ENCODE data around the gene CFAP300.

DNA sequence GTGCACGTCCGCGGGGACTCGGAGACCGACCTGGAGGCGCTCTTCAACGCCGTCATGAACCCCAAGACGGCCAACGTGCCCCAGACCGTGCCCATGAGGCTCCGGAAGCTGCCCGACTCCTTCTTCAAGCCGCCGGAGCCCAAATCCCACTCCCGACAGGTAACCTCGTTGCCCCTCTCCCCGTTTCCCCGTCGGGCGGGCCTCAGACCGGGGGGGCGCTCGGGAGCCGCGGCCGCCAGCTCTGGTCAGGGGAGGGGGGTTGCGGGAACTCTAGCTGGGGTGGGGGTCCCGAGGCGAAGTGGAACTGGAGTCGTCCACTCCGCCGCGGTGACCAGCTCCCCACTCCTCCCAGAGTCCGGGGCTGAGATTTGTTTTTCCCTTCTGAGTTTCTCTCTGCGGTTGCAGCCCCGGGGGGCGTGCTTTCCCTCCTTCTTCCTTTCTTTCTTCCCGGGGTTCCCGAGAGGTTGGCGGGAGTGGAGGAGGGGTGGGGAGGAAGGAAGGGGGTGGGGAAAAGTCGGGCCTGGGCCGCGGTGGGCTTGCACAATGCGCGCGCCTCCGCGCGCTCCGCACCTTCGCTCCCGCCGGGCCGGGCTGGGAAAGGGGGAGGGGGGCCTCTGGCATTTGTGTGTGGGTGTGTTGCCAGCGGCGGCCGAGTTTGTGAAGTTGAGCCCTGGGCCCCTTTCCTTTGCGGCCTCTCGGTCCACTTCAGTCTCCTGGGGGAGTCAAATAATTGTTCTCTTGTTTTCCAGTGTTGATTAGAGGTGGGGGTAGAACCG is 64.0 kb downstream of the CFAP300 start:
- TF ChIP-seq POLR2A (IDR thresholded peaks at IDR 0.05; ENCODE audit: low read depth, low read length): no peak
- no peak for TF ChIP-seq POLR2AphosphoS5 (IDR thresholded peaks at IDR 0.05; ENCODE audit: low read depth, low read length)

All from GM12892 (cell line).